GM20431 (cell line): ENCODE results near the gene UBE2O.

Source experiments
- in situ Hi-C: fragments of 300-500 bp; cut with MseI, MboI; formaldehyde crosslinking; loops from one replicate; pipeline ENCODE4 v1.15.0; 2020; ENCODE audit warnings: low sequenced_read_pairs; ENCODE audit not compliant: unreplicated experiment

UBE2O gene

DNA sequence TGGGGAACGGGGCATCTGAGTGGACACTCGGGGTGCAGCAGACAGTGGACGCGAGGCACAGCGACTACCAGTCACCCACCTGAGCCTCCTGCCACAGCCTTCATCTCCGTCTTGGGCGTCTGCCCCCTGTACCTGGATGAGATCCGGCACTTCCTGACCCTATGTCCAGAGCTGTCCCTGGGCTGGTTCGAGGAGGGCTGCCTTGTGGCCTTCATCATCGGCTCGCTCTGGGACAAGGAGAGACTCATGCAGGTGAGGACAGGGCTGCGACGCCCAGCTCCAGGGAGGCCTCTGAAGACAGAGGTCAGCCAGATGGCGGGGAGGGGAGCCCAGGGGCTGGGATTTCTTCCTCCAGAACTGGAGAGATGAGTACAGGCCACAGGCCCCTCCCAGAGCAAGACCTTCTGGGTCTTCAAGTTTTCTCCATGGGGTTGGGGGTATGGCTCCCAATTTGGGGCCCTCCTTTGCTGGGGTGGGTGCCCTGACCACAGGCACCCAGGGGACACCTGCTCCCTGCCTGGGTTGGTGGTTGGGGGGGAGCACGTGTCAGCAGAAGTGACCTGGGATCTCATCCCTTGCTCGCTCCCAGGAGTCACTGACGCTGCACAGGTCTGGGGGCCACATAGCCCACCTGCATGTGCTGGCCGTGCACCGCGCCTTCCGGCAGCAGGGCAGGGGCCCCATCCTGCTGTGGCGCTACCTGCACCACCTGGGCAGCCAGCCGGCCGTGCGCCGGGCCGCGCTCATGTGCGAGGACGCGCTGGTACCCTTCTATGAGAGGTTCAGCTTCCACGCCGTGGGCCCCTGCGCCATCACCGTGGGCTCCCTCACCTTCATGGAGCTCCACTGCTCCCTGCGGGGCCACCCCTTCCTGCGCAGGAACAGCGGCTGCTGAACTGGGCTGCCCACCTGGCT lies 16.4 kb upstream of the UBE2O start:
- in situ Hi-C loops: loop anchor here (5.0 kb wide), 1 partner anchor 38 kb away; no protein-coding TSS in a partner anchor

DNA sequence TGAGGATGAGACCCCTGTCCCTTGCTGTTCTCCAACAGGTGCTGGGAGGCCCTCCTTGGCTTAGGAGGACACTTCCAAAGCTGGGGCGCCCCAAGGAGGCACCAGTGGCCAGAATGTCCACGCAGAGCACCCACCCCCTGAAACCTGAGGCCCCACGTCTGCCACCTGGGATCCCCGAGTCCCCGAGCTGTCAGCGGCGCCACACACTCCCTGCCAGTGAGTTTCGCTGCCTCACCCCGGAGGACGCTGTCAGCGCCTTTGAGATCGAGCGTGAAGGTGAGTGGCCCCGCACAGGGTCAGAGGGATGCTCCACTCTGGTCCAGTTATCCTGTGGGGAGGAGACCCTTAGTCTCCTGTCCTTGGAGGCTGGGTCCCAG lies 15.7 kb upstream of the UBE2O start:
- in situ Hi-C loops: loop anchor here (5.0 kb wide), 1 partner anchor 39 kb away; no protein-coding TSS in a partner anchor

DNA sequence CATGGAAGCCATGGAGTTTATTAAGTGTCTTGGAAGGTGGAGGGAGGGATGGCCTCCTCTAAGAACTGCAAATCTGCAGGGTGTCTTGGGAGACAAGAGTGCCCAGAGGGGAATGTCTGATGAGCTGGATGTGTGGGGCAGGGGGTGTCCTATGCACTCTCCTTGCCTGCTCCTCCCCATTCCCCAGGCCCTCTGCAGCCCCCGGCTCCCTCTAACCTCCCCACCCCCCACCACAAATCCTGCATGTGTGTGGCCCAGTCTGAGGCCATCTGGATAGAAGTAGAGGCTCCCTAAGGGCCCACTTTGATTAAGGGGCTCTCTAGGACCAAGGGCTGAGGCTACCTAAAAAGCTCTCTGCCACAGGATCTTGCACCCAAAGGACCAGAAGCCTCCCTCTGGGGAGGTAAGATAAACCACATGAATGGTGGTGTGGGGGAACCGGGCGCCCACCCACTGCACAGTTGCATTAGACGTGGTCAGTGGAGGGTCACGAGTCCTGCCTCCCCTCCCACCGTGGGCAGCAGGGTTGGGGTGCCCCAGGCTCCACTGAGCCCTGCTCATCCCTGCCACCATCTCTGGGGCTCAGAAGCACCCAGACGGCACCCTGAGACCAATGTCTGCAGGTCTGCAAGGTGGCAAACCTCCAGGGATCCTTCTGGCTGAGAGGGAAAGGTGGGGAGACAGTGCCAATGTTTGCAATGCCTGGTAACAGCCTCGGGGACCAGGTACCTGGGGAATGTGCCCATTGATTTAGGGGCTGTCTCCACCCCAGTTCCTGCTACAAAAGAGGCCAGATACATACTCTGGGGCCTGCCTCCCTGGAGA lies 15.1 kb upstream of the UBE2O start:
- in situ Hi-C loops: loop anchor here (5.0 kb wide), 1 partner anchor 39 kb away; no protein-coding TSS in a partner anchor

DNA sequence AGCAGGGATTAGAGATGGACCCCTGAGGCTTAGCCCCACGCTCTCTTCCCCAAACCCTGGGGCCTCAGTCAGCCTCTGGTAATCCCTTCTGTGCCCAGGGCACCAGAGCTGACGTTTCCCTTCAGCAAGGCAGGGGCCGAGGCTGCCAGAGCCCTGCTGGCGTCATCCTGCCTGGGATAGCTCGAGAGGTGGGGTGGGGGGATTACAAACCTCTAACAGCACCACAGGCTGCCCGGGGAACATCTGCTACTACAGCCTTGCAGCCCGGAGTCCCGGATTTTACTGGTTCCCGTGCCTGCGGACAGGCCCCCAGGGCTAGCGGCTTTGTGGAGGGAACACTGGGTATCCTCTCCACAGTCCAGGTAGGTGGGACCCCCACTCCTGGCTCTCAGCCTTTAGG lies 14.4 kb upstream of the UBE2O start, which contains the start of gene AANAT:
Gene AANAT, plus strand, starts transcription at position 238 of the 400 bp plus-strand sequence. CDS start 1,144 bp downstream, outside the sequence.
- in situ Hi-C loops: loop anchor here (5.0 kb wide), 1 partner anchor 40 kb away; no protein-coding TSS in a partner anchor

DNA sequence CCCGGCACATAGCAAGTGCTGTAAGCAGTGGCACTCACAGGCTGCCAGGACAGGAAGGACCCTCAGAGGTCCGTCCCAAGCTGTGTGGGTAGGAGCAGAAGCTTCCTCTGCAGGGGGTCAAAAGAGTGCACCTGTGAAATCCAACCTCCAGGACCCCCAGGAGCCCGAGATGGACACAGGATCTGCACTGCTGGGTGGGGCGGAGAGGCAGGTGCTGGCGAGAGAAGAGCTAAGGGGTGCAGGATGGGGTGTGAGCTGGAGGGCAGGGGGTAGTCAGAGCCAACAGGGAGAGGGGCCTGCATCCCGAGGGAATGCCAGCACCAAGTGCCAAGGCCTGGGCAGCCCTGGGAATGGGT lies 13.8 kb upstream of the UBE2O start:
- in situ Hi-C loops: loop anchor here (5.0 kb wide), 1 partner anchor 41 kb away; no protein-coding TSS in a partner anchor

DNA sequence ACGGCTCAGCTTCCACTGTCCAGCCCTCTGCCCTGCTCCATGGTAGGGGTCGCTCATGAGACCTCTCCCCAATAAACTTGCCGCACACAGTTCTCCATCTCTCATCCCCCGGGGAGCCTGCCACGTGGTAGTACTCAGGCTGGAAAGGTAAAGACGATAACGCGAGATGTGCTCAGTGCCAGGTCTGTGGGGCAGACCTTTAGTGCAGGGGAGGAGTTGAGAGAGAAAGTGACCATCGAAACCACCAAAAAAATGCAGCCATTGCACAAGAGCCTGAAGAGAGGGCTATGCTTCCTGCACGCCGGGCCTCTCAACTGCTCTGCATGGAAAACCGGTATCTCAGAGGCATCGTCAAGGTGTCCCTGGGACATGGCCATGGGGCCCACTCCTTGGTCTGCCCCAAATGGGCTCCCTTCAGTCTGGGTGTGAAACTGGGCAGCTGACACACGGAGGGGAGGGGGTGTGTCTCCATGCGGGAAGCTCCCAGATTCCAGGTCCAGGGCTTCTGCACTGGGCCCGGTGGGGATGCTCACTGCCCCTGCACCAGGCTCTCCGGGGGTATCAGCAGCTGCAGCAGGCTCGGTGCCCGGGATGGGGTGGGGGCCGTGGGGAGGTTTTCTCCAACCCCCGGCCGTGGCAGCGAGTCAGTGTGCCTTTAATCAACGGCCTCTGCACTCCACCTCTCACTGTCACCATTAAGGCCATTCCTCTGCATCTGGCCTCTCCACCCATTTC lies 9.8 kb upstream of the UBE2O start:
- in situ Hi-C loops: no loop called here

DNA sequence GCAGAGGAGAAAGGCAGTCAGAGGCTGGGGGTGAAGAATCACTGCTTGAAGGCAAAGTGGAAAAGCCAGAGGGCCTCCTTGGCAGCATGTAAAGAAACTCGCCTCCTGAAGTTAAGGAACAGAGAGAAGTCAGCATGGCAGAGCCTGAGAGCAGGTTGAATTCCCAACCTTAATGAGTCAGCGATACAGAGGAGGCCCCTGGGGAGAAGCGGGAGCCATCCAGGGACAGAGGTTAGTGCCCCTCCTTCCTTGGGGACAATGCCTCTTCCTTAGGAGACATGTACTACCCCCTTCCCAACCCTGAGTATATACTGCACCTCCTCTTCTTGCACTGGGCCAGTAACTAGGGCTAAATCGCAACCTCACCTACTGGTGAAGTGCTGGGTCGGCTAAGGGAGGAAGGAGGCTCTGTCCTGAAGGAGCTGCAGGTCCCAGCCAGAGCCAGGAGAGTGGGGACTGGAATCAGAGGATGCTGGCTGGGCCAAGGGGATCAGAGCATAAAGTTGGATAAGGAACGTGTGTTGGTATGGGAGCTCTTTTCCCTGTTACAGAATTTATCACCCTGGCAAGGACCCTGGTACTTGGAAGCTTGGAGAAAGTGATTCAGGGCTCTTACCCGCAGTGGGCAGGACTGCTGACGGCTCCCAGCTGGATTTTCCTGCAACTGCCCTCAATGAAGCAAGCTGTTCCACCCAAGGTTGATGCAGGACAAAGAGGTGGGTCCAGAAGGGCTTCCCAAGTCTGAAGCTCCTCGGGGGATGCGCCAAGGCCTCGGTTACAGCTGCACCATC lies 9.0 kb upstream of the UBE2O start:
- in situ Hi-C loops: no loop called here

DNA sequence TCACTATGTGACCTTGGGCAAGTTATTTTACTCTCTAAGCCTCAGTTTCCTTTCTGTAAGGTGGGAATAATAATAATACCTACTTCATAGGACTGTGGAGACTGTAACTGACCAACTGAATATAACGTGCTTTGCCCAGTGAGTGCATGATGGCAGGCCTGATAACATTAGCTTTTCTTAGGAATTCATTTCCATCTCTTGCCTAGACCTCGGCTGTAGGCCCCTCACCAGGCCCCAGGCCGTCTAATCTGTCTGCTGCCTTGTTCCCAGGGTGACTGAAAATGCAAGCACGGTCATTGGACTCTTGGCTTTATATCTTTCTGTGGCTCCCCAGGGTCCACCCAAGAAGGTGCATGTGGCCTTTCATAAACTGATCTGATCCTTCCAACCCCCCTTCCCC lies 6.7 kb upstream of the UBE2O start:
- in situ Hi-C loops: no loop called here

DNA sequence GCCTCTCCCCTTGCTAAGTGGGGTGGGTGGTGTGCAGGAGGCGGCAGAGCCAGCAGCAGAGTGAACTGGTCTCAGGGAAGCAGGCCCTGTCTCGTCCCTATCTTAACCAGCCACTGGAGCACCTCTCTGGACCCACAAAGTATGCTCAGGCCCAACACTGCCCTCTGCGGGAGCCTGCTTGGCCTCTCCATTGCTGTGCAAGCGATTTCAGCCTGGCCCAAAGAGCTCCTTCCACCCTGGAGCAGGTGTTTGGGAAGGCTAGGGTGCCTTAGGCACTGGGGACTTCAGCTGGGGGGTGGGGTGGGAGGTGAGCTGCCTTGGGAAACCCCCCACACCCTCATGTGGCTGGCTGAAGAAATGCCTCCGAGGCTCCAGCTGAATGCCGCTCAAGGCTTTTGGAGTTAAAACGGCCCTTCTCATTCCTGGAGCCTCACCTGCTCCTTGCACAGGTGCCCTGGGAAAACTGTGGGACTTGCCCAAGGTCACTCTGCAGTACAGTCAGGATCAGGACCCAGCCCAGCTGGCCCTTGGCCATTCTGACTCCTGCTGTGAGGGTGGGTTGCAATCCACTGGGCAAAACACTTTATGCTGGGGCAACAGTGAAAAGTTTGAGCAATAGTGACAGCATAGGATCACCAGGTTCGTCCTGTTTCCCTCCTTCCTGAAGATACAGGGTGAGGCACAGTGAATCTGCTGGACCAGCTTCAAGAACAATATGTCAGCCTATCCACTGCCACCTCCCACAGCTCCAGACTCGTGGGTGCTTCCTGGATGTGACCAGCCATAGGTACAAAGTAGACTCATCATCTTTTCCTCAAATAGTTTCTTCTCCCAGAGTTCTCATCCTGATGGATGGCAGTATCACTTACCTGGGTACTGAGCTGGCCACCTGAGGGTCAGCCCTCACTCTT lies 5.9 kb upstream of the UBE2O start:
- in situ Hi-C loops: no loop called here

DNA sequence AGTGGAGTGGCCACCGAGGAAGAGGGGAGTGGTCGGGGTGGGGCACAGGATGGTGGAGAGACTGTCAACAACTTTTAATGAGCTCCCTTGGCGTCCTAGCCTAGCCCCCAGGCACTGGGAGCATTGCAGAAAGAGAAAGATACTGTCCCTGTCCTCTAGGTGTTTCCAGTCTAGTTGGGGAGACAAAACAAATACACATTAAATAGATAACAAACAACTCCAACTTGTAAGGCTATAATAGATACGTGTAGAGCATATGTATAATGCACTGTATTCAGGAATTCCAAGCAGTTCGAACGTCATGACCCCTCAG lies 435 bp upstream of the UBE2O start:
- in situ Hi-C loops: no loop called here

DNA sequence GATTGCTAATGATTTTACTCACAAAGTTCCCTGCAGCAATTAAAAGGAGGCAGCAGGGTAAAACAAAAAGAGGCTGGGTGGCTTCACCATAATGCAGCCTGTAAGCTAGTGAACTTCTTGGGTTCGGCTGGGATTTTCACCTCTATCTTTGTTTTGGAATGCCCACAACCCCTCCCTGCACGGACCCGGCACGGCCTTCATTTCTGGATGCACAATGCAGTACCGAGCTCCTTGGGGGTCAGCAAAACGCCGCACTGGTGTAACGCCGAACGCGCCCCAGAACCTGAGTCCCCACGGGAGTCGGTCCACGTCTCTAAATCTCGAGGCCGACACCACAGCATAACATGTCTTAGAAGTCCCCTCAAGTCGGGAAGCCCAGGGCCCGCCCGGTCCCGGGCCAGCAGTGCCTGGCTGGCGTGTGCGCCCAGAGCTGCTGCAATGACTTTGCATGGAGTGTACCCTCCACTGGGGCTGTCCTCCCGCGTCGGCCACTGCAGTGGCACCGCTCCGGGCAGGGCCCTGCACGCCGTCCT lies 759 bp downstream of the UBE2O start:
- in situ Hi-C loops: no loop called here

DNA sequence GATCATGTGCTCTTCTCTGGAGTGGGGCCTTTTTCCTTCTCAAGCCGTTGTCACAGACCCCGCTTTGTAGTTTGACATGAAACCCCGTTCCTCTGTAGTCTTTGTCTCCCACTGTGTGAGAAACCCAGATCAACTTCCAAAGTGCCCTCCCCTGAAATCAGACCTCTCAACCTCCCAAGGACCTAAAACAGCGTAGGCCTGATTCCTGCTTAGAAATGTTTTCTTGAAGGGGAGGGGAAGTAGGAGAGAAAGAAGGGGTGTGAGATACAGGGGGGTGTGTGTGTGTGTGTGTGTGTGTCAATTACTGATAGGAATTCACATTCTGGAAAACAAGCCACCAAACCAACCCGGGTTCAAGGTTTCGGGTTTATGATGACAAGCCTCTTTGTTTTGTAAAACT lies 1.4 kb downstream of the UBE2O start:
- in situ Hi-C loops: no loop called here

DNA sequence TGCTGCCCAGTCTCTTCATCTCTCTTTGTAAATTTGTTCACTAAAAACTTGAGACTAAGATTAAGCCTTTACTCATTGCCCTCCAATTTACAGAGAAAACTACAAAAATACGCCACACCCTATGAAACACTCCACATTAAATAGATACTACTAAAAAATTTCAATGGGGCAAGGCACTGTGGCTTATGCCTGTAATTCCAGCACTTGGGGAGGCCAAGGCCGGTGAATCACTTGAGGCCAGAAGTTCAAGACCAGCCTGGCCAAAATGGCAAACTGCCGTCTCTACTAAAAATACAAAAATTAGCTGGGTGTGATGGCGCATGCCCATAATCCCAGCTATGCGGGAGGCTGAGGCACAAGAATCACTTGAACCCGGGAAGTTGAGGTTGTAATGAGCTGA lies 3.8 kb downstream of the UBE2O start:
- in situ Hi-C loops: no loop called here

DNA sequence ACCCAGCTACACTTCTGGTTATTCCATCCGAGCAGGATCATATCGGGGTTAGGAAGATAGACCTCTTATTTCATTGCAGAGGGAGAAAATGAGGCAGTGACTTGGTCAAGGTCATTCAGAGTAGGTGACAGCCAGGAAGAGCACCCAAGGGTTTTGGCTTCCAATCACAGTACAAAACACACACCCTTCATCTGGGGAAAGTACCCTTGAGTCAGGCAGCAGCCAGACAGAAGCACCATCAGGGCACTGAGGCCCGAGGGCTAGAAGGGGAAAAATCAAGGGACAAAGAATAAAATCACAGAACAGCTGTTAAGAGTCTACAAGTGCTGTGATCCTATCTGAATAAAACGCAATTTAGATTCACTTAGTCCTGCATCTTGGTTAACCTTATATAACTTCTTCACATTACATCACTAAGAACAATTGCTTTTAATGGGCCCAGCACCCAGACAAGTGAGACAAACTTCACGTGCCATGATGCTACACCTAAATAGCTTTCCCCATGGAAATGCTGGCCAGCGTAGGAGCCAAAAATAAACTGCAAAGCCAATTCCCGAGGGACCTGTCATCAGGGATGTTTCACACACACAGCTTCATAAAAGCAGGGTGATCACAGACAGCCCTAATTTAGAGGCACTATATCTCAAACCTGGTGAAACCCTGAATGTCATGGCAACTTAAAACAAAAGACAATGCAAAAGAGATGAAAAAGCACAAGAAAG lies 4.9 kb downstream of the UBE2O start:
- in situ Hi-C loops: no loop called here

DNA sequence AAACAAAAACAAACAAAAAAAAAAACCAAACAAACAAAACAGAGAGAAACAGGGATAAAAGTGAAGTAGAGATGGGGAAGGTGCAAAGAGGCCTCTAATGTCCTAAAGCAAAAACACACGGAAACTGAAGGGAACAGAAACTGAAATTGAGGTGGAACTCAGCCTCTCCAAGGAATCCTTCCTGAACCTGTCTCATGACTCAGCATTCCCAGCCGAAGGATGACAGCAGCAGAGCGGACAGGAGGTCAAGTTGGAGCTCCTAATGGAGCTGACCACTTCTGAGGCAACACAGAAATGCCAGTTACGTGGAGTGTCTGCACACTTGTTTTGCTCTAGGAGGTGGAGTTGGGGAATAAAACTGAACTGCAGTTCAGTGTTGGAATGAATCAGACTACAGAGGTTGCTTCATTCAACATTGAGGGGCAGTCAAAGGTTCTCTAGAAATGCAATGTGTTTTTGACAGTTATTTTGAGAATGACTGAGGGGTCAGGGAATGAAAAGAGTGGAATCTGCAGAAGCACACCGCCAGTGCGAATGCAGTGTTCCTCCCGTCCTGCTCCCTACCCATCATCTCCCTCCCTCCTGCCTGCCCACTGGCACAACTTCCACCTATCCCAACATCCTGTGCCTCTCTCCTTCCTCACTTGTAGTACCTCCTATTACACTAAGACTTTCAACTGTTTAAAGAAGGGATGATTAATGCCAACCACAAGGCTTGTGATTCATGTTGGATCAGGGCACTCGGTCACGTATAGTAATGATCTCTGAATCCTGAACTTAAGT lies 6.3 kb downstream of the UBE2O start:
- in situ Hi-C loops: no loop called here

DNA sequence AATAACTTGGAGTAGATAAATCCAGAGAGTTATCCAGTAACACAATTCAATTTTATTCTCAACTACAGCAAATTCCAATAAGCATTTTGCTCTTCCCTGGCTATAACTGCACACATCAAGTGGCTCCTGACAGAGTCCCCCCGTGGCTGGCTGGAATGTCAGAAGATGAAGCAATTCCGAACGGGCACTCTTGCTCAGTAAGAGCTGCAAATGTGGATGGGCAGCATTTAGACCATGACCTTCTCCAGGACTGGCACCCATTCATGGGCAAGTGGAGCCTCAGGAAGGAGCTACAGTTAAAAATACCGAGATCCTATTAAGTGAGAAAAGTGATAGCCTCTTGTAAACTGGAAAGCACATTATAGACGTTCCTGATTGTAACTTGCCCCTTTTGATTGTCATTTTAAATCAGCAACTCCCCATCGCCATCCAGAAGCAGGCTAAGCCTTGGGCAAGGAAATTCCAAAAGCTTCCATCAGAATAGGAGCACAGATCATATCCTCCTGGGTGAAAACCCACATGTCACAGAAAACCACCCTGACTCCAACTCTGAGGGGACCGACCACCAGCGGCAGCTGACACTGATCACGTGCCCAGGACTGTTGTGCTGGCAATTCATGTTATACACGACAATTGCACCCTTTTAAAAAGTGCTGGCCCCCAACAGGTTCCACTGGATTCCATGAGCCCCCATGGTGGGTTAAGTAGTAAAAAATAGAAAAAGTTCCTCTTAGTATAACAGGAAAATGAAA lies 7.1 kb downstream of the UBE2O start:
- in situ Hi-C loops: no loop called here
